Ovary (tissue), 9 donors: ENCODE results near the gene PHF21A. TPM values are rescaled to one million over a fixed set of nuclear protein-coding genes. Genes with fewer than 3 reads are reported as not detected.

Experiments
- DNase-seq, 5 donors: peaks; one replicate each; pipeline ENCODE4 v3.0.0-alpha.2; 2019 to 2020
- H3K27ac ChIP-seq, 2 donors: fragments of 200-600 bp; one replicate each; pipeline versions ENCODE4 v1.5.1 to v1.8.0; 2019 to 2022
- H3K27me3 ChIP-seq: fragments of 200-600 bp; one replicate; pipeline ENCODE4 v1.8.0; 2022
- H3K36me3 ChIP-seq: fragments of 200-600 bp; sonication (generic); one replicate; pipeline ENCODE4 v1.5.1; 2019
- H3K4me1 ChIP-seq: one replicate; pipeline ENCODE4 v1.8.1; 2013; ENCODE audit warnings: mild to moderate bottlenecking, moderate library complexity; ENCODE audit not compliant: insufficient read depth
- H3K4me3 ChIP-seq: fragments of 200-600 bp; sonication (generic); one replicate; pipeline ENCODE4 v1.5.1; 2017
- H3K9me3 ChIP-seq, 2 donors: fragments of 200-600 bp in 1 of 2; sonication (generic) in 1 of 2; one replicate each; pipeline versions ENCODE4 v1.5.1 to v1.8.1; 2013 to 2019; ENCODE audit warnings: mild to moderate bottlenecking in 1 of 2, moderate library complexity in 1 of 2
- EP300 ChIP-seq: sonication (generic); formaldehyde crosslinking; IDR thresholded peaks from one replicate; pipeline ENCODE4 v1.6.1; 2017; ENCODE audit warnings: antibody characterized with exemption
- POLR2A ChIP-seq: fragments of 450-650 bp; IDR thresholded peaks from one replicate; pipeline ENCODE4 v1.6.1; 2017; ENCODE audit warnings: antibody characterized with exemption, mild to moderate bottlenecking, moderate library complexity
- WGBS, 3 donors: extraction: QIAGEN DNeasy Blood & Tissue Kit in 1 of 3; methylation state at CpG; one replicate each; pipeline versions ENCODE4 v1.1.5 to v1.1.7; 2013 to 2017; 5-methylcytosine and 5-hydroxymethylcytosine counted together
- intact Hi-C, 4 donors: fragments of 100-400 bp; cut with DNase I; formaldehyde crosslinking; loops; one replicate each; pipeline versions ENCODE4 v1.11.0 to v1.15.1; 2022 to 2023
- polyA plus RNA-seq, 2 donors: library from polyadenylated mRNA; stranded (reverse); fragments of 200-250 nt in 1 of 2; fragments of 350-450 nt in 1 of 2; fragmentation: Illumina TruSeq in 1 of 2; extraction: RNeasy Lipid Tissue Mini Kit (QIAGEN cat#74804) in 1 of 2; gene quantifications; one replicate each; pipeline ENCODE4 v1.2.3, GENCODE V29; 2013 to 2014
- total RNA-seq, 7 donors: library from RNA; depleted of rRNA in 2 of 7; stranded (reverse); fragments of >200 nt in 2 of 7; fragmentation: NEBNext Ultra II Directional in 3 of 7; extraction: Animal tissue kit (Norgen Biotek cat#: 25700) in 3 of 7; gene quantifications; one replicate each; pipeline versions ENCODE4 v1.1.0 to v1.2.4, GENCODE V29; 2016 to 2023
- TF ChIP-seq, protein P1 (sequence below), 3 donors: fragments of 450-650 bp in 2 of 3; fragments of 200-600 bp in 1 of 3; IDR thresholded peaks; one replicate each; pipeline versions ENCODE4 v1.5.1 to v1.8.0; 2016 to 2022; ENCODE audit warnings: antibody characterized with exemption in 3 of 3, mild to moderate bottlenecking in 1 of 3
- donor health status: DM: no; HTN: no; CAD: no; lungs with moderate emphysema.
- donor health status: DM: no; HTN: no; CAD: no.
- donor health status: Bipolar disorder and iron deficiency.
- donor health status: DM: yes; HTN: yes; CAD: no.
- donor health status: DM: no; HTN: no; CAD: no.
- donor health status: DM: yes; HTN: yes; CAD: no.

PHF21A gene
- total and polyA plus RNA-seq, 9 donors, result 20.6 to 76.0 (median 58.2) TPM

GRCh38 chr11:46159680-46160079, 38.4 kb upstream of the PHF21A start:
- no peak for DNase-seq
- intact Hi-C loops, result no loop called here
- Histone ChIP-seq H3K27ac (no peak overlapping the region), H3K27me3 (no peaks in the 10 kb centered on the region), H3K4me3 (no peak overlapping the region), H3K9me3 (no peaks in the 10 kb centered on the region), H3K4me1 (no peaks in the 10 kb centered on the region), H3K36me3 (no peaks in the 10 kb centered on the region)
- TF ChIP-seq EP300 (no peak), POLR2A (no peak)
- TF ChIP-seq, protein P1, sequence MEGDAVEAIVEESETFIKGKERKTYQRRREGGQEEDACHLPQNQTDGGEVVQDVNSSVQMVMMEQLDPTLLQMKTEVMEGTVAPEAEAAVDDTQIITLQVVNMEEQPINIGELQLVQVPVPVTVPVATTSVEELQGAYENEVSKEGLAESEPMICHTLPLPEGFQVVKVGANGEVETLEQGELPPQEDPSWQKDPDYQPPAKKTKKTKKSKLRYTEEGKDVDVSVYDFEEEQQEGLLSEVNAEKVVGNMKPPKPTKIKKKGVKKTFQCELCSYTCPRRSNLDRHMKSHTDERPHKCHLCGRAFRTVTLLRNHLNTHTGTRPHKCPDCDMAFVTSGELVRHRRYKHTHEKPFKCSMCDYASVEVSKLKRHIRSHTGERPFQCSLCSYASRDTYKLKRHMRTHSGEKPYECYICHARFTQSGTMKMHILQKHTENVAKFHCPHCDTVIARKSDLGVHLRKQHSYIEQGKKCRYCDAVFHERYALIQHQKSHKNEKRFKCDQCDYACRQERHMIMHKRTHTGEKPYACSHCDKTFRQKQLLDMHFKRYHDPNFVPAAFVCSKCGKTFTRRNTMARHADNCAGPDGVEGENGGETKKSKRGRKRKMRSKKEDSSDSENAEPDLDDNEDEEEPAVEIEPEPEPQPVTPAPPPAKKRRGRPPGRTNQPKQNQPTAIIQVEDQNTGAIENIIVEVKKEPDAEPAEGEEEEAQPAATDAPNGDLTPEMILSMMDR (IDR thresholded peaks at IDR 0.05), result no peak
- 4 to 16% (median 5%) methylated on average over 2 of the region's 2 CpGs for WGBS, 3 donors

DNA sequence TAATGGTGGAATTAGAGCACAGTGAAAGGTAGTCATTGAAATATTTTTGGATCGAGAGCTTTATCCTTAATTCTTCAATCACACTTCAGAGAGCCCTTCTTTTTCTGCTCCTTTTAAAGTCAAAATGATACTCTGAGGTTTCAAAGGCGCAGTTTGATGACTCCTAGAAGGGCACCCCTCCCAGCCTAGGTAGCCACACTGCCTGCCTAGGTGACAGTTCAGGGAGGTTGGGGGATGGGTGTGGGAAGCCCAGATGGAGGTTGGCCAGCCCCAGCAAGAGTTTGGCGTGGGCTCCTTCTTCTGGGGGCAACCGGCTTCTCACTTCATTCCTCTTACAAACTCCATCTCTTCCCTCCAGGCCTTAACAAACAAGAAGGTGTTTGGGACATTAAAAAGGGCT, 28.6 kb upstream of the PHF21A start:
- no peak for TF ChIP-seq EP300
- TF ChIP-seq POLR2A, result no peak
- TF ChIP-seq, protein P1 (IDR thresholded peaks at IDR 0.05), result no peak
- Histone ChIP-seq H3K27me3 (no peaks in the 10 kb centered on the region), H3K9me3 (no peaks in the 10 kb centered on the region), H3K27ac (no peak overlapping the region), H3K4me3 (no peak overlapping the region), H3K4me1 (no peaks in the 10 kb centered on the region), H3K36me3 (no peaks in the 10 kb centered on the region)
- WGBS, 3 donors, result 65 to 69% (median 66%) methylated on average over 4 of the region's 4 CpGs
- DNase-seq, result no peak
- intact Hi-C loops, result no loop called here

DNA sequence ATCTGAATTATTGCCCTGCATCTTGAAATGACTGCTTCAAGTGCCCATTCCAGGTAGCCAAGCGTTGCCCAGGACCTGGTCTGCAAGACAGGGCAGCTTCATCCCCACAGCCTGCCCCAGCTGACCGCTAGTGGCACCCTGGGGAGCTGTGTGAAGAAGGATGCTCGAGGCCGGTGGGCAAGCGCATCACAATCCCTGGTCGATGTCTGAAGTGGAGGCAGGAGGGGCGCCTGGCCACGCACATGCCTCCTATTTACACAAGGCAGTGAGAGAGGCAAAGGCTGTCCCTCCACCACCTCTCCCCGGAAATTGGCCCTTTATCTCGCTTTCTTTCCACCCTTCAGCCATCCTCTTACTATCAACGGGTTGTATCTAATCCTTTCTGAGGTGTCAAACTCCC, 28.1 kb upstream of the PHF21A start:
- H3K27me3 ChIP-seq, result no peaks in the 10 kb centered on the region
- H3K36me3 ChIP-seq, result no peaks in the 10 kb centered on the region
- intact Hi-C loops, result no loop called here
- no peak overlapping the region for H3K4me3 ChIP-seq
- DNase-seq, result no peak
- no peak for TF ChIP-seq POLR2A
- no peak for TF ChIP-seq EP300
- TF ChIP-seq, protein P1 (IDR thresholded peaks at IDR 0.05), result no peak
- H3K27ac ChIP-seq, result no peak overlapping the region
- H3K9me3 ChIP-seq, result no peaks in the 10 kb centered on the region
- no peaks in the 10 kb centered on the region for H3K4me1 ChIP-seq
- WGBS, 3 donors, result 34 to 43% (median 39%) methylated on average over 11 of the region's 11 CpGs

DNA sequence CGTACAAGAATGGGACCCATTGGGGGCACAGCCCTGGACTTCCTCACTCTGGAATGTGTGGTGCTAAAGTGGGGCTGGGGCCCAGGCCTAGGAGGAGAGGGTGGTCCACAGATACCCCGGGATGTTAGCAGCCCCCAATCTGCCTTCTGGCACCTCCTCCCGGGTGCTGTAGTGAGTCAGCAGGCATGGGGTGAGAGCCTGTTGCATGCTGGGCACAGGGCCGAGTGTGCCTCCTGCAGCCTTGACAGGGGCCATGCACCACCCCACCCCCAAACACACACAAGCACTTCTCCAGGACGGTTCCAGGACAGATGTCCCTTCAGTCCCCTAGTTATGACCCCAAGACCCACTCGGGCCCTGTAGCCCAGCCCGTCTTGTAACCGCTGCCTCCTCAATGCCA, 23.5 kb upstream of the PHF21A start:
- H3K4me3 ChIP-seq, result no peak overlapping the region
- WGBS, 3 donors, result 76 to 84% (median 83%) methylated on average over 8 of the region's 8 CpGs
- TF ChIP-seq EP300 (no peak), POLR2A (no peak)
- TF ChIP-seq, protein P1 (IDR thresholded peaks at IDR 0.05), result no peak
- intact Hi-C loops, result no loop called here
- no peaks in the 10 kb centered on the region for H3K4me1 ChIP-seq
- no peaks in the 10 kb centered on the region for H3K27me3 ChIP-seq
- H3K9me3 ChIP-seq, result no peaks in the 10 kb centered on the region
- no peak for DNase-seq
- no peaks in the 10 kb centered on the region for H3K36me3 ChIP-seq
- no peak overlapping the region for H3K27ac ChIP-seq
